Neural progenitor cell (in vitro differentiated cells): Measurements from ENCODE around the gene IL2RA.

Experiments used
- EZH2 ChIP-seq: fragments of 200-600 bp; sonication (generic); IDR thresholded peaks from 2 replicates; pipeline ENCODE4 v1.6.1; 2017; ENCODE audit warnings: antibody characterized with exemption, mild to moderate bottlenecking, moderate library complexity
- TF ChIP-seq, protein P1 (sequence below): fragments of 200-600 bp; sonication (generic); IDR thresholded peaks from 2 replicates; pipeline ENCODE4 v1.5.1; 2017; ENCODE audit warnings: antibody characterized with exemption, mild to moderate bottlenecking

DNA sequence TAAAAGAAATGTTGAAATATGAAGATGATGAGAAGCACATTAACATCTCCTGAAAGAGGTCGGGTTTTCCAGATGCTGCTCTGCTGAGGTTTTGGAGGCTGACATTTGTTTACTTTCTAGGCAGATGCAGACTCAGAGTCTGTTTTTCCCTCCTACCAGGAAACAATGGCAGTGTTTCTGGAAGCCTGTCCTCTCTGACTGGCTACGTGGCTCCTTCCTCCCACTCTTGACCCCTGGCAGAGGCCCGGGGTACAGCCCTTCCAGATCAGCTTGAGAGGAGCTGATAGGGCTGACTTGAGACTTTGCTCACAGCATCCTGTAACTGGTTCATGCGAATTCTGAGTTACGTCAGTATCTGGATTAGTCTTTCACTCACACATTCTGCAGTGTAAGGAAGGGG is 43.7 kb downstream of the IL2RA start:
- TF ChIP-seq, protein P1, sequence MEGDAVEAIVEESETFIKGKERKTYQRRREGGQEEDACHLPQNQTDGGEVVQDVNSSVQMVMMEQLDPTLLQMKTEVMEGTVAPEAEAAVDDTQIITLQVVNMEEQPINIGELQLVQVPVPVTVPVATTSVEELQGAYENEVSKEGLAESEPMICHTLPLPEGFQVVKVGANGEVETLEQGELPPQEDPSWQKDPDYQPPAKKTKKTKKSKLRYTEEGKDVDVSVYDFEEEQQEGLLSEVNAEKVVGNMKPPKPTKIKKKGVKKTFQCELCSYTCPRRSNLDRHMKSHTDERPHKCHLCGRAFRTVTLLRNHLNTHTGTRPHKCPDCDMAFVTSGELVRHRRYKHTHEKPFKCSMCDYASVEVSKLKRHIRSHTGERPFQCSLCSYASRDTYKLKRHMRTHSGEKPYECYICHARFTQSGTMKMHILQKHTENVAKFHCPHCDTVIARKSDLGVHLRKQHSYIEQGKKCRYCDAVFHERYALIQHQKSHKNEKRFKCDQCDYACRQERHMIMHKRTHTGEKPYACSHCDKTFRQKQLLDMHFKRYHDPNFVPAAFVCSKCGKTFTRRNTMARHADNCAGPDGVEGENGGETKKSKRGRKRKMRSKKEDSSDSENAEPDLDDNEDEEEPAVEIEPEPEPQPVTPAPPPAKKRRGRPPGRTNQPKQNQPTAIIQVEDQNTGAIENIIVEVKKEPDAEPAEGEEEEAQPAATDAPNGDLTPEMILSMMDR = no peak
- TF ChIP-seq EZH2 = no peak
